NCI-H82 (cell line): ENCODE results near the gene PICALM.

Source experiments
- DNase-seq: peaks from one replicate; lab custom pipeline; 2025; lab: John Stamatoyannopoulos, UW

PICALM gene

DNA sequence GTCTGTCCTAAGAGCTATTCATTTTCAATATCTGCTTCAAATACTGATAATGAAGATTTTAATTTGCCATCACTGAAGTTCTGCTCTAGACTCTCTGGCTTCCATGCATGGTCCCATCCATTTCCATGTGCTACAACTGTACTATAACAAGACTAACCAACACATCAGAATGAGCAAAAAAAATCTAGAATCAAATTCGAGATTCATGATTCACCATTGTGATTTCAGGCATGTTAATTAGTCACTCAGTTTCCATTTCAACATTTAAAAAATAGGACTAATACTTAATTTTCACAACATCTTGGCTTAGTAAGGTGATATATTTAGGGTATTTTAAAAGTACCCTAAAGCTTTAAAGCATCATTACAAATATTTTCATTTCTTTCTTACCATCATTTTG lies 22.8 kb downstream of the PICALM start:
- no peak for DNase-seq

DNA sequence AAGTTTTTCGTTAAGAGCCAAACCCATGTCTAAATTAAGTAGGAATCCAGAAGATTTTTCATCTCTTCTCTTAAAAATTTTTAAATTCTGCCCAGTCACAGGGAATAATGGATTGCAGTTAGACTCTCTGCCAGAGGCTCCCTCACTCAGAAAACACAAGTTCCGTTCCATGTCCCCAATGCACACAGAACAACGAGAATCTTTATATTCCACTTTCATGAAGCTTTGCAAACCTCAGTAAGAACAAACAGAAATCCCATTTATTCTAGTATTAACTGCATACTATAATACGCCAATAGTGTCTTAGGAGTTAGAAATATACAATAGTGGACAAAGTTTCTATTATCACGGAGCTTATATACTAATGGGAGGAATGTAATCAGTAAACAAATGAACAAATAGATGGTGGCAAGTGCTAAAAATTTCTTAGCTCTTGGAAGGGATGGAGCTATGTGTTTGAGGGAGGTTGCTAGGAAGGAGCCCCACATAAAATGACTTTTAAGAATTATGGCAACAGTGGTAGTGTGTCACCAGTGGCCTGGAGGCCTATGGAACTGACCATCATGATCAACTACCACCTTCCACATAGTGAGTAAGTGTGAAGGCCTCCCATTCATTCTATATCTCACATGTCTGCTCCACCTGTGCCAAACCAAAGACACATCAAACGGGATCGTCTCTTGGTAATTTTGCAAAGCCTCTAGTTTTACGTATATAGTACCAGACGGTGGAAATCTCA lies 24.9 kb downstream of the PICALM start:
- no peak for DNase-seq

DNA sequence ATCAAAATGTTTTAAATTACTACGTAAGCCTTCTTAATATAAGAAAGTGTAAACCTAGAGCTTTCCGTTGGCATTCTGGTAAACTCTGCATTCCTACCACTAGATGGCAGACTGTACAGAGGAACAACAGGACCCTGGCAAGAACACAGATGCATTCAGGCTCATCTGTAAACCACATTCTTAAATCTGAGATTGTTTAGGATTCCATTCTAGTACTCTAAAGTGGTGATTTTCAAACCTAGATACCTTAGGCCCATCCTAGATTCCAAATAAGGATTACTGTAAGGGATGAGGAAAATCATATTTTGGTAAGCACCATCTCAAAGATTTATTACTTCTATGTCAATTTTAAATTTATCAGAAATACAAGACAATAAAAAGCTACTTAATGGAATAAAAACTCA lies 26.9 kb downstream of the PICALM start:
- DNase-seq: peak; percentile 86

DNA sequence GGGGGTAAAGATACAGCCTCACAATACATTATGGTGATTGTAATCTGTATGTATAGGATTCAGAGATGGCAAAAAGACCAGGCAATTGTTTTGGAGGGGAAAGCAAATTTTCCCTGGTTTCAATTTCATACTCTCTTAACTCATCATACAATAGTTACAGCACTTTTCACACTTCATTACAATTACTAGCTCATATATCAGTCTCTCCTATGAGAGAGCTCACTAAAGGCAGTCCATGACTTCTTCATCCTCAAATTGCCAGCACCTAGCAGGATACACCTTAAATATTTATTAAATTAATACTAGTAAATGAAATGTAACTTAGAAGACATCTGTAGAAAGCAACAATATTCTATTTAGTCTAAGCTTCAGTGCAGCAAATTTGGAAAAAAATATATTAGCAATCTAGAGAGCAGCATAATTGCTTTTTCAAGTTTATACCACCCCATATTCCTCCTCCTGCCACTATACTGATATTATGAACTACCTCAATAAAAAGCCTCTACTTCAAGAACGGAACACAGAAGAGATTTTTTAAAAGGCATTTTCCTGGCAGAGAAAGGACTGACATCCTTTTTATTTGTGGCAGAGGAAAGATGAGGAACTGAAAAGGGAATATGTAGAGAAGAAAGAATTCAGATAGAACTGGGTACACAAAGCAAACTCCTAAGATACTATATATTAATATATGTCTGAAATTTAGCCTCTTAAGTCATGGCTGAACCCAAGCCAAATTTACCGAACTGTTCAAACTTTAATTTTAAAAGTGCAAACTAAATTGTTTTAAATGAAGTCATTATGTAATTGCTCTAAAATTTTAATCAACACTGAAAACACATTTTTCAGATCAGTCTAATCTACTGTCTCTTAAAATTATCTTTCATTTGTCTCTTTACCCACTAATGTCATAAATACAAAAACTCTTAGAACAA lies 27.7 kb downstream of the PICALM start:
- DNase-seq: no peak

DNA sequence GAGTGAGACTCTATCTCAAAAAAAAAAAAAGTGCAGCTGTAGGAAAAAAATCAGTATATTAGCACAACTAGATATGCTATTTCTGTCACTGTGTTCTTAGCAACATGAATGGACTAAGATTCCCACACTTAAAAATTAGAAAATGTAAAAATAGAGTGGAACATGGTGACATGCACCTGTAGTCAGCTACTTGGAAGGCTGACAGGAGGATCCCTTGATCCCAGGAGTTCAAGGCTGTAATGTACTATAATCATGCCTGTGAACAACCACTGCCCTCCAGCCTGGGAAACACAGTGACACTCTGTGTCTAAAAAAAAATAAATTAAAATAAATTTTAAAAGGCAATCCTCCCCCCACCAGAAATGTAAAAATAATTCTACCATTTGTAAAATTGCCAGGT lies 29.8 kb downstream of the PICALM start:
- DNase-seq: no peak

DNA sequence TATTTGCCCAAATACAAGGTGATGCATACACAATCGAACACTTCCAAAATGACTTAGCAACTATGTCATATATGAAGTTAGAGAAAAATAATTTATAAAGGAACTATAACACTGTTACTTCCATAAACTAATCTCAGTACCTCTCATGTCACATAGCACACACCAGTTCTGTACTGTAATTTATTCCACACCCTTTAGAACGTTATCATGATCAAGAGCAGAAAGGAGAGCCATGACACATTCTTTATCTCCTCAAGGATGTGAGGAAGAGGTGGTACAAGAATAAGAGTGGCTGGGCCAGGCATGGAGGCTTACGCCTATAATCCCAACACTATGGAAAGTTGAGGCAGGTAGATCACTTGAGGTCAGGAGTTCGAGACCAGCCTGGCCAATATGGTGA lies 31.1 kb downstream of the PICALM start:
- no peak for DNase-seq

DNA sequence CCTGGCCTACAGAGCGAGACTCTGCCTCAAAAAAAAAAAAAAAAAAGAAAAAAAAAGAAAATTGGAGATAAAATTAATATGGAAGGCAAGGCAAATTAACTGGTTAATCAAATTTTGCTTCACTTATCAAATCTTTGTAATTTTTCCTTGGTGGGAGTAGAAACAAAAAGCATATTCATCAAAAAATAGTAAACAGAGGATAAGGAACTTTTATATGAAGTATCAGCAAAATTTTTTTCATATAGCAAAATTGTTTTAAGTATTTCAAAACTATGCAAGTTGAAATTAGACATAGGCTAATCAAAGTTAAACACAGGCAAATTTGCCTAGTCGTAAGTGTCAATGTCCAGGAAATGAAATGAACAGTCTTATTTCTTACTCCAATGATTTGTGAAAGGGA lies 33.0 kb downstream of the PICALM start:
- no peak for DNase-seq

DNA sequence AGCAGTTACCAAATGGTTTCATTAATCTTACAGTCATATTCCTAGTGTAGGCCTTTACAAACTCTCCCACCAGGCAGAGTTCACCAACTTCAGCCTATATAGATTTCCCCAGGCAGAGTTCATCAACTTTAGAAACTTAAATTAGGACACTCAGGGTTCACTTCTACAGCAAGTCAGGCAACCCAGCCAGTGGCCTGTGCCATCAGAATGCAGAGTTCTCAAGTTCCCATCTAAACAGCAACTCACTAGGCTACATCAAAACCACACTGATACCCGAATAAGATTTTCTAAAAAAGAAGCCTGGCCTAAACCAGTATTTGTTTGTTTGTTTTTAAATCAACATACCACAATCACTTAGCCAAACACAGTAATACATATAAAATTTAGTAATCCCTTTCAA lies 33.7 kb downstream of the PICALM start:
- no peak for DNase-seq

DNA sequence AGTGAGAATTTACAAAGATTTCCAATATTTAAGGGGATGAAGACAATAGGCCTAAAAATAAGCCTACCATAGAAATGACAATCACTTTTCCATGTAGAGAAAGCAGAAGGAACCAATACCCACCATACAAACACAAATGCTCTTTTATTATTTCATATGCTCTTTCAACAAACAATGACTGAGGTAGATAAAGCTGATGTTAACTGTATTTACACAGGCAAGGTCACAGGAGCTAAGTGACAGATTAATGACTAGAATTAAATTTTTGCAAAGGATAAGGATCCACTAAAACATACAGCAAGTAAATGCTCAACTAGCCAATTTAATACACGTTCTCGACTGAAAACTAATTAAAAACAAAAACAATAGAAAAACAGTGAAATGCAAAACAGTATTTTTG lies 34.2 kb downstream of the PICALM start:
- DNase-seq: no peak

DNA sequence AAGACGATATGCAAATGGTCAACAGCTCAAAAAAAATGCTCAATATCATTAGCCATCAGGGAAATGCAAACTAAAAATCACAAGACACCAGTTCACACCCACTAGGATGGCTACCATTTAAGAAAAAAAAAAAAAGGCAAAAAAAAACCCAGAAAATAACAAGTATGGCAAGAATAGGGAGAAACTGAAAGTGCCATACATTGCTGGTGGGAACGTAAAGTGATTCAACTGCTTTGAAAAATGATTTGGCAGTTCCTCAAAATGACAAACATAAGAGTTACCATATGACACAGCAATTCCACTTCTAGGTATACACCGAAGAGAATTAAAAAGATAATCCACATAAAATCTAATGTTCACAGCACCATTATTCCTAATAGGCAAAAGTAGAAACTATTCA lies 47.5 kb downstream of the PICALM start:
- DNase-seq: no peak

DNA sequence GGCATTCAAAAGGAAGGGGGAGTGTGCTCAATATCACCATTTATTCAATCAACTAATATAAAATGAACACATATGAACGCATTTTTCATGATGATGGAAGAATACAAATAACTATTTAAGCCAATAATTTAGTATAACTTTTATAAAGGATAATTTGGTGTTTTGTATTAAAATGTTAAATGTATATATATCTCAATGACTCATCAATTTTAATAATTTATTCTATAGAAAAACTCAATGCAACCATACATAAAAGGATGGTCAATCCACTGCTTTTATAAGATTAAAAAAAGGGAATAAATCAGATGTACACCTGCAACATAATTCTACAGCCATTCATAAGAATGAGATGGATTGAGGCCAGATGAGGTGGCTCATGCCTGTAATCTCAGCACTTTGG lies 50.6 kb downstream of the PICALM start:
- DNase-seq: no peak

DNA sequence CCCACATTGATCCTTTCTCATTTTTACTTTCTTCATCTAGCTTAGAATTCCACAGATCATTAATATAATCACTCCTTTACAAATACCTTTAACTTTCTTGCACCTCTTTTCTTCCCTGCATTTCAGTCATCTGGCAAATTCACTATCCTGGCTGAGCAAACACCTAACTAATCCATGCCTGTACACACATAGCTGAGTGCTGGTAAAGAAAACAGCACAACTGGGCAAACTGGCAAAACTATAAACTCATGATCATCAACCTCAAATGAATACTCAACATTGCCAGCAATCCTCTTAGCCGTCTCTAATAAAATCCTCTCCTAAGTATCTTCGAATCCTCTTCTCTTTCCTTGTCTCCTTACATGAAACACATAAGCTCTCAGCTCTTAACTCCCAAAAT lies 52.4 kb downstream of the PICALM start:
- no peak for DNase-seq

DNA sequence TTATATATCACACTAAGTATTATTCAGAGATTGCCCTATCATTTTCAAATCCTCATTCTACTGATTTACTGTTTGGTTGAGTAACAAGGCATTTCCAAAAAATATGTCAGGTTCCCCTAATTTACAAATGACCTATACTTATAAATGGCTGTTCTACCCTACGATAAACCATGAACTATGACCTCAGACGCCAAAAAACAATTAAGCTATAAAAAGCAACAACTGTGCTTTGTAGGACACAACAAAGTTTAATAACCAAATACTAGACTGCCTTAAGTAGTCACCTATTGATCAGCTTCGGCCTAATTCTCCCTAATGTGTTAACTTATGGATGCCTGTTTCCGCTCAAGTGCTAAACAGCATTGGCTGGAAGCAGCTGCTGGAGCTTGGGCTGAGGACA lies 53.2 kb downstream of the PICALM start:
- DNase-seq: no peak

DNA sequence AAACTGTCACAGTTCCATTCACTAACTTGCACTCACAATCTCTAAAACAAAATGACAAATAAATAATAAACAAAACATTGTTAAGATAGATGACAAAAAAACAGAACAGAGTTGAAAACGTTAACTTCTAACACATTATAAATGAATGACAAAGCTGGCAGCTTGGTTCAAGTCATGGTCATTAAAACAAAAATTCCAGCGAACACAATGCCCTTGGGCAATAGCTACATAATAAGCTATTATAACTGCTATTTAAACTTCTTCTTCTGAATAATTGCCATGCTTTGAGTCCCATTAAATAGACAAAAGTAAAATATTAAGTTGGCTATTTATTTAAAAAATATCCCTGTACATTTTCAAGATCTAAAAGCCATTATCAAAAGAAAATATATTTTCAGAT lies 54.7 kb downstream of the PICALM start:
- no peak for DNase-seq

DNA sequence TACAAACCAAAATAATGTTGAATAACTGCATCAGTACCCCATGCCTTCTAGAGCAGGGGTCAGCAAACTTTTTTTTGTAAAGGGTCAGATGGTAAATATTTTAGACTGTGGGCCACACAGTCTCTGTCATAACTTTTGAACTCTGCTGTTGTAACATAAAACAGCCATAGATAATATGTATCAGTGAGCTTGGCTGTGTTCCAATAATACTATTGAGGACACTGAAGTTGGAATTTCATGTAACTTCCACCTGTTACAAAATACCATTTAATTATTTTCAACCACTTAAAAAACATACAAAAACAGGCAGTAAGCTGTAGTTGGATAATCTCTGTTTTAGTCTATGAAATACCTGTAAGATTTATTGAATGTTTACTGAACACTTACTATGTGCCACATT lies 55.2 kb downstream of the PICALM start:
- no peak for DNase-seq

DNA sequence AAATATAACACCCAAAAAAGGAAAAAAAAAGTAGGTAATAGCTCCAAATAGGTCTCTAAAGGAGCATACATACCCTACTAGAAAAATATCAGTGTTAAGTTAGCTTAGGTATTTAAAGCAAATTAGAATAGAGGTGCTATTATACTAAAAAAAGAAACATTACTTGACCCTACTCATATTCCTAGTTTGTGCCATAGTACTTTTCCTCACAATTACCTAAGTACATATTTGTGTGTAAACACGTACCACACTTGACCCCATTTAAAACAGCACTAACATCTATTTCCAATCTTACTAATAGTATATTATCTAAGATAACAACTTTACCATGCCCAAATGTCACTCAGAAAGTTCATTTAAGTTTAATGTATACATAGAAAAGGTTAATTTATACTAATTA lies 57.7 kb downstream of the PICALM start:
- DNase-seq: no peak

DNA sequence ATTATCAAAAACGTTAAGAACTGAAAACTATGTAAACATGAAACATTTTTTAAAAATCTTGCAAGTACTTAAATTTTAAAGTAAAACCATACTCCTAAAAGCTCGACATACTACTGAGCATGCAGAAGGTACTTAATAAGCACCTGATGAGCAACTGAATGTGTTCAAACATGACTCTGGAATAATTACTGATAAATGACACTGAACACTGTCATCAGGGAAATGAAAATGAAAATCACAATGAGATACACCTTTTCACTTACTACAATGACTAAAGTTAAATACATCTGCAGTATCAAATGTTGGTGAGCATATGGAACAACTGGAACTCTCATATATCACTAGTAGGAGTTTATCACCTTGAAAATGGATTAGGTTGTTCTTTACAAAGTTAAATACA lies 65.2 kb downstream of the PICALM start:
- no peak for DNase-seq

DNA sequence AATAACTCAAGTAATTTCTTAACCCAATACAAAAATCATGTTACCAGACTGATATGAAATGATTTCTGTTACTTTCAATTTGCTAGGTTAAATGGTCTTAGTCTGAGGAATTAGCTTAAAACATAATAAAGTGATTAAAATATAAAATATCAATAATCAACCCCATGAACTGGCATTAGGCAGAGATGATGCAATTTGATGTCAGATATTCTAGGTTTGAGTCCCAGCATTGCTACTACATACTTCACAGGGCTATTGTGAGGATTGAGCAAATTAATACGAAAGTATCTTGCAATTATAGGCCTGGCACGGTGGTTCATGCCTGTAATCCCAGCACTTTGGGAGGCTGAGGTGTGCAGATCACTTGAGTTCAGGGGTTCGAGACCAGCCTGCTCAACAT lies 66.5 kb downstream of the PICALM start:
- DNase-seq: no peak

DNA sequence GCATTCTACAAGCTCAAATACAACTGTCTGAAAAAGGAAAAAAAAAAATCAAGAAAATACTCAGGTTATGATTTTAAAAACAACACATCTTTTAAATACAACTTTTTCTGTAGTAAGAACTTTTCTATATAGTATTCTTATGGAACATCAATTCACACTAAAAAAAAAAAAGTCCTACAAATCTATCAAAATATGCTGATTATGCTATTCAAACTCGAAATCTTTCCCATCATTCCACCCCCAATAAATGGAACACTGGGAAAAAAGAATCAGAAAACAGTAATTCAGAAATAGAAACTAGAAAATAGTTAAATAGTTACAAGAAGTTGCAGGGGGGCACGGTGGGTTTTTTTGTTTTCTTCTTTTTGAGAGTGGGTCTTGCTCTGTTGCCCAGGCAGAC lies 77.4 kb downstream of the PICALM start:
- no peak for DNase-seq

DNA sequence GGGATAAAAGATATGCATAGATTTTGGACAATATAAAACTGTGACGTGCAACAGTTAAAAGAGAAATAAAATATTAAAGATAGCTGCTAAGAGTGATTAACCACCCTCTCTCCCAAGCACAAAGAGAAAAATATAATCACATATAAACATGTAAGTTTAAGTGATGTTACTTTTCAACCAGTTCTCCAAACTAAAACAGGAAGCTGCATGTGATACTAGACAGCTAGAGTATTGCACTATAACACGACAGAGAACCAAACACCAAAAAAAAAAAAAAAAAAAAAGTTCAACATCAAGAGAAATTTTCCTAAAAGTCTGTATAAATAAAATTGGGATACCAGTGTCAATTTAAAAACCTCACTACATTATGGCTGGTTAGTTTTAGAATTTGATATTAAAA lies 79.1 kb downstream of the PICALM start:
- no peak for DNase-seq

DNA sequence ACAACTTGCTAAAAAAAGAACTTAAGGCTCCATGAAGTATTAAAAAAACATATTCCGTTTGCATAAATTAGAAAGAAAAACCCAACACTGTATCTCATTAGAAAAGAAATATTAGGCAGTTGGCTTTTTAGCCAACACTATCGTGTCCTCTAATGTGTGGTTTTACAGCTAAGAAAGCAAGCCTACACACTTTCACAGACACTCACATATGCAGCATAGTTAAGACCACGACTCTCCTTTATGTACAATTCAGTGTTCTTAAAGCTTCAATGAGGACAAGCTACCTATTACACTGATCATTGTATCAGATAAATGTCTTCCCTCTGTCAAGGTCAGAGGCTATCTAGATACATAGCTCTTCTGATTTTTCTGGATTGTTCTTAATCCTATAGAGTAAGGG lies 80.1 kb downstream of the PICALM start:
- DNase-seq: no peak

DNA sequence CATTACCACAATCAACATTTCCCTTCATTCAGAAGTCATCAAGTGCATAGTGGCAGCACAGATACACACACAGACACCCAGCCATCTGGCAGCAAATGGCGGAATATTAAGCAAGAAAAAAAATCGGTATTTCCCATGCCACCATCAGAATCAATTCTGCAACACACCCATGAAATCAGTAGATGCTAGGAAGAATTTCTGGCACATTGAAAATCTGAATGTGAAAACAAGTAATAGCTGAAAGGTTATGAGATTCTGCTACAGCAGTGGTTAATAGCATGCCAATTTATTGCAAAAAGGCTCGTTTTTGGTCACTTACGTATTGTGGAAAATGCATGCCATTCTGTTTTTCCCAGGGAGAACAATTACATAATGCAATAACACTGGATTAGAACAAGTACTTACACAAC lies 91.1 kb downstream of the PICALM start:
- no peak for DNase-seq

DNA sequence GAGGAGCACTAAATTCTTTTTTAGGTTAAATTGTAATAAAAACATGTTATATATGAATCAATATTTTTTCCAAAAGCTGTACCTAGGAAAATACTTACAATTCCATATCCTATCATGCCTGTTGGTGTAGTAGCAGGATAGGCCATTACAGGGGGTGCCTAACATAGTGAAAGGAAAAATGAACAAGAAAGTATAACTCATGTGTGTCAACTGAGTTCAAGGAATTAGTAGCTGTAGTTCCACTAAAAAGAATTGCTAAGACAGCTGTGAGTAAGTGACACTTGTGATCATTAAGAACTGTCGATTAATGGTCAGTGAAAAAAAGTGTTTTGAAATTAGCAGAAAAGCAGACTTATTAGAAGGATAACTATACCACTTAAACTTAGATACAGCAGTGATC lies 92.4 kb downstream of the PICALM start:
- no peak for DNase-seq

DNA sequence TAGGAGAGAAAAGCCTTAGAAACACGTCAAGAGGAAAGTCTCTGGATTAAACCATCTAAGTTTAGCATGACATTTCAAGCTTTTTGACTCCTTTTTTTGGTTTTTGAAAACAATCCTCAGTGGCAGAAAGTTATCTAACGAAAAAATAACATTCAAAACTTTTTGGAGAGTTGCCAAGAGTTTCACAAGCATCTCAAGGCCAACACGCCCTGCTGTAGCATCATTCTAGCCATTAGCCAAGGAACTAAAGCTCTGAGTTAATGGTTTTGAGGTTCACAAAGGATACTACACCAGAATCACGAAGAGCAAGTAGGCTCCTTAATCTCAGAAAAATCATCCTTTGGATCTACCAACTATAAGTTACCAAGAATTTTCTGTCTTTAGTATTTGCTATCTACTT lies 94.8 kb downstream of the PICALM start:
- DNase-seq: no peak
